DOHH2 (cell line): ENCODE results near the gene GLYR1.

Experiments used
- CTCF ChIP-seq: fragments of 200-600 bp; sonication (generic); IDR thresholded peaks from one replicate; pipeline ENCODE4 v1.5.1; 2014; ENCODE audit warnings: antibody characterized with exemption, mild to moderate bottlenecking, low read depth, low read length; ENCODE audit not compliant: poor library complexity, severe bottlenecking
- EZH2phosphoT487 ChIP-seq: fragments of 200-600 bp; sonication (generic); IDR thresholded peaks from 2 replicates; pipeline ENCODE4 v1.6.1; 2017; ENCODE audit warnings: borderline replicate concordance, mild to moderate bottlenecking, antibody characterized with exemption, low read length, moderate library complexity, mixed read lengths

GRCh38 chr16:4769306-4769638 is 77.8 kb downstream of the GLYR1 start:
- TF ChIP-seq CTCF (no peak), EZH2phosphoT487 (no peak)
